Stimulated activated CD4-positive, alpha-beta T cell treated with anti-CD3 and anti-CD28 coated beads, Interleukin-4, amount 100 ng/mL, for 24 hours (primary cell): ENCODE measurements around the gene ZNF506.
"Not testable (repeated sequence)": the region's sequence is repeated elsewhere in the genome, so short reads cannot be mapped to it uniquely, and the experiment has no call there.

Experiments
- DNase-seq: peaks from one replicate; pipeline ENCODE4 v3.0.0-alpha.2; 2020

The ZNF506 gene

DNA sequence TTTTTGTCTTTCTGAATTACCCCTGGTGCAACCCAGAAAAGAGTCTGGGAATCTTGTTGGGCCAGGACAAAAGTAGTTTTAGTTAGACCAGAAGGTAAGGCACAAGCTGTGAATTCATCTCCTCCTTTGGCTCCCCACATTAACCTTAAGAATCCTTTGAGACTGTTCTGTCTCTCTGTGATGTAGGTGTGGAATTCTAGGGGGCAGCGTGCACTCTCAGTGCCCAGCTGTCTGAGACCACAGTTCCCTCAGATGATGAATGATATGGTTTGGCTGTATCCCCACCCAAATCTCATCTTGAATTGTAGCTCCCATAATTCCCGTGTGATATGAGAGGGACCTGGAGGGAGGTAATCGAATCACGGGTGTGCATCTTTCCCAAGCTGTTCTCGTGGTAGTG lies 43.9 kb downstream of the ZNF506 start:
- no peak for DNase-seq

DNA sequence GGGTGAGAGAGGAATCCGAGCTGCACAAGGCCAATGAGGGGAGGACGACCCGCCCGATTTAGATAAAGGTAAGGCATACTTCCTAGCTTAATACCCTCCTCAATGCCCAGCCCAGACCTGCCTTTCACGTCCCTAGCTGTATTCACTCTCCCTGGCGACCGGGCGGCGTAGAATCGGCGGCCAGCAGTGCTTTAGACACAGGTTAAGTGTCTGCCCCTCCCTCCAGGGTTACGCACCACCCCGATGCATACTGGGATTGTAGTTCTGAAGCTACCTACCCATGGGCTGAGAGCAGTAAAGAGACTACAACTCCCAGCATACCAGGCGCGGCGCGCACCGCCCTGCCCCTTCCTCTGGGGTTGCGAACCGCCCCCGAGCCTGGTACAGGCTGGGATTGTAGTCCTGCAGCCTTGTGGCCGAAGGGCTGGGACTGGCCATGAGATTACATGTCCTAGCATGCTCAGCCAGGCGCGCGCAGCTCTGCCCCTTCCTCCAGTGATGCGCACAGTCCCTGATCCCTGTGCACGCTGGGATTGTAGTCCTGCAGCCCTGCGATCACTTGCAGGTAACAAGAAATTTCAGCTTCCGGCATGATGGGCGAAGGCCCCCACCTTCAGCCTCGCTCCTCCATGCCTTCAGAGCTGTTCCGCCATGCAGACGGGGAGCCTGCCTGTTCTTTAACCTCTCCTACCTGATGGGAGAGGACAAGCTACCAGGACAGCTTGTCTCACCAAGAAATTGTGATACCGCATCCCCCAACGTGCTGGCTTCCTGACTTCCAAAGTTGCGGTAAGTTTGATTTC lies 45.1 kb downstream of the ZNF506 start:
- peak; percentile 94 for DNase-seq

DNA sequence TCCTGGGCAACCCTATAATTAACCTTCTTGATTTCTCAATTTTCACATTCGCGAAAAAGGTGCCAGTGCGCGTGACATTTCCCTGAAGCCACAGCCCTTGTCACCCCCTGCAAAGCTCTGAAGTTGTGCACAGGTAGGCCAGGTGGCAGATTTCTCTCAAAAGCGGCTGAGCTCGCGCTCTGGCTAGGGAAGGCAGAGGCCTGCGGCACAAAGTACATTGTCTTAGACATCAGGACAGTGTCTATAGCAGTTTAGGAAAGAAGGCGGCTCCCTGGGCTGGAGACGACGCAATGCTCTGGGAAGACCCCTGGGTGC lies 45.7 kb downstream of the ZNF506 start:
- DNase-seq, result no peak

DNA sequence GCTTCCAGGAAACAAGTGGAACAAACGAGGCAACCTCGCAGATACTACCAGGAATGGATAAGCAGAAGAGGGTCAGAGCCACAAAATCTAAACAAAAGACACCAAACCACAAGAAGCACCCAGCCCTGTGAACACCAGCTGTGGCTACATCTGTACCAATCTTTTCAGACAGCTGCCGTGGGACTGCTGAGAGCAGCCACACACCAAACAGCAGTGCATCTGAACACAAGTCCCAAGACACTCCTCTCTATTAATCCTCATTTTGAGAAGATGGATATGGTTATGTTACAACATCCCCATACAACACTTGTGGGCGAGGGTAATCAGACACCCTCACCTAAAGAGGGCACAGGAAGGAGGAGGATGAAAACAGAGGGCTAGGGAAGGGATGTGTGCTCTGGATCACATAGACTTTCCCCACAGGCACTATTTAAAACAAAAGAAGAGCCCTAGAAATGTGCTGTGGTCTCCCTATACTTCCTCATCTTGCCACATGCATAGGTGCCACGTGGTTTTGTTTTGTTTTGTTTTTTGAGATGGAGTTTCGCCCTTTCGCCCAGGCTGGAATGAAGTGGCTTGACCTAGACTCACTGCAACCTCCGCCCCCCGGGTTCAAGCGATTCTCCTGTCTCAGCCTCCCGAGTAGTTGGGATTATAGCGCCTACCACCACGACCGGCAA lies 47.1 kb downstream of the ZNF506 start:
- no peak for DNase-seq

DNA sequence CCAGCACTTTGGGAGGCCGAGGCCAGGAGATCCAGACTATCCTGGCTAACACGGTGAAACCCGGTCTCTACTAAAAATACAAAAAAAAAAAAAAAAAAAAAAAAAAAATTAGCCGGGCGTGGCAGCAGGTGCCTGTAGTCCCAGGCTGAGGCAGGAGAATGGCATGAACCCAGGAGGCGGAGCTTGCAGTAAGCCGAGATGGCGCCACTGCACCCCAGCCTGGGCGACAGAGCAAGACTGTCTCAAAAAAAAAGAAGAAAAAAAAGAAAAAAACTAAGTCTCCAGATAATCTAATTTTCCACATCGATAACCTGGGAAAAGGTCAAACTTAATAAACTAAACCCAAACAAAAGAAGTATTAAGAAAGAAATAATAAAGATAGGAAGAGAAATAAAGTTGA lies 49.6 kb downstream of the ZNF506 start:
- not testable (repeated sequence) for DNase-seq

DNA sequence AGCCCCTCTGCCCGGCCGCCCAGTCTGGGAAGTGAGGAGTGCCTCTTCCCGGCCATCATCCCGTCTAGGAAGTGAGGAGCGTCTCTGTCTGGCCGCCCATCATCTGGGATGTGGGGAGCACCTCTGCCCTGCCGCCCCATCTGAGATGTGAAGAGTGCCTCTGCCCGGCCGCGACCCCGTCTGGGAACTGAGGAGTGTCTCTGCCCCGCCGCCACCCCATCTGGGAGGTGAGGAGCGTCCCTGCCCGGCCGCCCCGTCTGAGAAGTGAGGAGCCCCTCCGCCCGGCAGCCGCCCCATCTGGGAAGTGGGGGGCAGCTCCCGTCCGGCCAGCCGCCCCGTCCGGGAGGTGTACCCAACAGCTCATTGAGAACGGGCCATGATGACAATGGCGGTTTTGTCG lies 51.6 kb downstream of the ZNF506 start:
- not testable (repeated sequence) for DNase-seq

DNA sequence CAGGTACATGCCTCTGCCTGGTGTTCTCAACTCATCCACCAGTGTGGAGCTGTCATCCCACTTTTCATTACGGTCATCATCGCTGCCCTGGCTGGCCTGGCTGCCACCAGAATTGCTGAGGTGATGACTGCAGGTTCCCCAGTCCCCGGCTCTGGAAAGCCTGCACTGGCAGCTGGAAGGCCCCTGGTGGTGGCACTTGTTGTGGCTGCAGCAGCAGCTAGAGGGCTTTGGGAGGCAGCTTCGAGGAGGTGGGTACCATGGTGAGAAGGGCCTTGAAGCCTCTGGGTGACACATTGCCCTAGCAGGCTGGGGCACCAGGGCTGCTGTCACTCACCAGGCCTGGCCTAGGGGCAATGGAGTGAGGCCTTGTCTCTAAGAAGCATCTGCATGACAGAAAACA lies 63.4 kb downstream of the ZNF506 start:
- DNase-seq, result no peak

DNA sequence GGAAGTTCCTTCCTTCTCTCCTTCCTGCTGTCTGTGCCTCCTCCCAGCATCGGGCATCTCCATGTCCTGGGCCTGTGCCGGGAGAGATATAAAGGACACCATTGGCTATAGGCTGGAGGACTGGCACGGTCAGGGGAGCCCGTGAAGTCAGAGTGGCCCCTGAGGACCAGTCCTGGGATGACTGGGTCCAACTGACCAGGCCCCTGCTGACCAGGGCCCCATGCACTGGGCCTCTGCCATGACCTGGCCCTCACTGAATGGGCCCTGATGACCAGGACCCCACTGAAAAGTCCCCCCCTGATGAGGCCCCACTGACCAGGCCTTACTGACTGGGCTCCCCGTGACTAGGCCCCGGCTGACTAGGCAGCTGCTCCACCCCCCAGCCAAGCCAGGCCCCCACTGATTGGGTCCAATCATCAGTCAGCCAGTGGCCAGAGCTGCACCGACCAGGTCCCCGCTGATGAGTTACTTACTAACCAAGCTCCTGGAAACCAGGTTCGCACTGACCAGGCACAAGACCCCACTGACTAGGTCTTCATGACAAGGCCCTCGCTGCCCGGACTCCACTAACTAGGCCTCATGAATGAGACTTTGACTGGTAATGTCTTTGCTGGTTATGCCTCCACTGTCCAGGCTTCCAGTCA lies 68.7 kb downstream of the ZNF506 start:
- DNase-seq, result no peak

DNA sequence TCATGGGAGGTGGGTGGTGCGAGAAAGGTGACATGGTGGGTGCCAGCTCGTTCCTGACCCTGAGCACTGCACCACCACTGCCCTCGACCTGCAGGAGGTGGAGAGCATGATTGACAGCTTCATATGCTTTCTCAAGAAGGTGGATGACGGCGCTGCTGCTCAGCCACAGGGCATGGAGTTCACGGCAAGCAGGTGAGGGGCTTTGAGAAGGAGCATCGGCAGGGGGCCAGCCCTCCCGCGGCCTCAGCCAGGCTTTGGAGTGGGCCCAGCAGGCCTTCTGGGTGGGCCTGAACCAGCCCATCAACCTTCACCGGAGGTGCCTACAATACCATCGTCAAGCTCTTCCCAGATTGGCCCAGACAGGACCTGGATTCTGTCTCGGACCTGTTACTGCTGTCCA lies 69.7 kb downstream of the ZNF506 start:
- no peak for DNase-seq

DNA sequence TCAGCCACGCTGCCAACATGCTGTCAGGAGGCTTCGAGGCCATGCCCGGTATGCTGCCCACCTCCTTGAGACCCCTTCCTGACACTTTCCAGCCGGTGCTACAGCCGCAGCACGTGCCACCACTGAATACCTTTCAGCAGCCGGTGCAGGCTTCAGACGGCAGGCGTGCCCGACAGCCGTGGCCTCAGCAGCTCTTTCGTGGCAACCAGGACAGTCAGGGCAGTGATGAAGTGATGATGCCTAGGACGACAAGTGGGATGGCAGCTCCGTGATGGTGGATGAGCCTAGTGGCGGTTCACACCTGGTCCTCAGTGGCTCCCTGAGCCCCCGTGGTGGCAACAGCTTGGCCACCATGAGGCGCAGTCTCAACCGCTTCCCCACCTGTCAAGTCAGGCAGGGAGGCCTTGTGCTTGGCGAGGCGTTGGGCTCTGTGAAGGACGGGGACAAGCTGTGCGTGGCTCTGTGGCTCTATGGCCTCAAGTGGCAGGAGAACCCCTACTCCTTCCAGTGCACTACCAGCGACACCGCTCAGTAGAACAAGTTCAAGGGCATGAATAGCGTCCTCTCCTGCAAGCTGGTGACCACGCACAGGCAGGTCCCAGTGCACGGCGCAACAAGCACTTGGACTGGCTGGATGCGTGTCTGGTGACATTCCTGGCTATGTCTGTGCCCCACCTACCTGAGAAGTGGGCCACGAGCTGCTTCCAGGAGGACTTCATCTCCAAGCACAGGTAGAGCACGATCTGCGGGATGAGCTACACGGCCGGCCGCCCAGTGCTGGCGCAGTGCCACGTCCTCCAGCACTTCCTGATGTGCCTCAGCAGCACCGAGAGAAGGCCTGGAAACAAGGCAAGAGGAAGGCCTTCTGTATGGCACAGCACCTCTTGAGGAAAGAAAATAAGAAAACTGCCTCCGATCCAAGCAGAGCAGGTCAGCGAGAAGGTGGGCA lies 70.4 kb downstream of the ZNF506 start:
- DNase-seq, result no peak

DNA sequence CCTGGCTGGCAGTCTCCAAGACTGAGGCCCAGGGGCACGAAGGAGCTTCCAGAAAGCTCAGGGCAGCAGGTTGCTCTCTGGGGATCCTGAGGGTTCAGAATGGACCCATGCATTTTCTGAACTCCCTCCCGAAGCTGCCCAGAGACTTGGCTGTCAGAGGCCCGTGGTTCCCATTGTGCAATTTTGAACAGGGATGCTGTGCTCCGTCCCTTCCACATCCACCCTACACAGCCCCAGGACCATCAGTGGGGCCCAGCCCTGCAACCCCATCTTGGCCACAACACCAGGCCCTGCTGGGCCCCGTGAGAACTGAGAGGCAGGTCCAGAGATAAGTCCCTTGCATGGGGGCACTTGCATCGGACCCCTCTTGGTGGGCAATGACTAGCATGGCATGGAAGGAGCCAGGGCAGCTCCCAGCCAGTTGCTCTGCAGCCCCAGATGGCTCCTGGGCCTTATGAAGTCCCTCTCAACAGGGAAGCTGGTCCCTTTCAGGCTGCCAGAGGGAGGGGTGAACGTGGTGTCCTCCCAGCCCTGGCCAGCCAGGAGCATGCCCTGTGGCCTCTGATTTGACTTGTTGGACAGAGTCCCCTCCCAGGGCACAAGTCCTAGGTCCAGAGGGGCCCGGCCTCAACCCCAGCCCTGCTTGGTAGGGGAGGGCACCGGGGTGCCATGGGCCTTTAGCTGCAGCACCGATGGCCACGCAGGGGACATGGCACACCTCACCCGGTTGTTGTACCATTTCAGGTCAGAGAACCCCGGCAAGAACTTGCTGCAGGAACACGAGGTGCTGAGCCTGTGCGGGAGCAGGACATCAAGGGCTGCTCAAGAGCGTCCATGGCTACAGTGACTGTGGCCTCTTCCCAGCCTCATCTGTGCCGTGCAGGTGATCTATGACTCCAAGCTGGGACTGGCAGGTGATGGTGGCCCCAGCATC lies 71.4 kb downstream of the ZNF506 start:
- no peak for DNase-seq

DNA sequence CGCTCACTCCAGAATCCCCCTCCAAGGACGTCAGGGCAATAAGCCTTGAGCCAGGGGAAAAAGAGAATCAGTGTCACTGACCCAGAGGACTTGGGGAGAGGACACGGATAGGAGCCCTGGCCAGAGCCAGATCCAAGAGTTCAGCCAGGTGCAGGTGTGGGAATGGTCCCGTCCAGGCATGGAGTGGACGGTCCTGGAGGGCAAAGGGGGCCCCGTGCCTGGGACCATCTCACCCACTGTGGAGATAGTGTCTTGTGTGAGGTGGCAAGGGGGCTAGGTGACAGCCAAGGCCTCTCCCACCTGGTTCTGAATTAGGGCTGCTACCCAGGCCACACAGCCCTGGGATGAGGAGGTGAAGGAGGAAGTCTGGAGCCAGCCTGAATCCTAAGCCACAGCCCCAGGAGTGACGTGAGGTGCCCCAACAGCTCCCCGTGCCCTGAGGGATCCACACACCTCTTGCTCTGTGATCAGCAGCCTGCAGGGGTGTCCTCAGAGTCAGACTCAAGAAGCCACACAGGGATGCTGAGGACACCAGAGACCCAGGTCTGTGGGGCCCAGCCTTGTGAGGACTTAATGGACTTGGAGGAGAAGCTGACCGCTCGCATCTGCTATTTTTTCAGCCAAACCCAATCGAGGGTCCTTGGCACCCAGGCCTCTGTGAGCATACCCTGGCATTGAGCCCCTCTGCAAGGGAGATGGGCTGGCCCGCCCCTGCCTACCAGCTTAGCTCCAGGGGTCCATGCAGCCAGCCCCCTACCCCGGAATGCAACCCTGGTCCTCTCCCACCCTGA lies 72.2 kb downstream of the ZNF506 start:
- DNase-seq, result no peak

DNA sequence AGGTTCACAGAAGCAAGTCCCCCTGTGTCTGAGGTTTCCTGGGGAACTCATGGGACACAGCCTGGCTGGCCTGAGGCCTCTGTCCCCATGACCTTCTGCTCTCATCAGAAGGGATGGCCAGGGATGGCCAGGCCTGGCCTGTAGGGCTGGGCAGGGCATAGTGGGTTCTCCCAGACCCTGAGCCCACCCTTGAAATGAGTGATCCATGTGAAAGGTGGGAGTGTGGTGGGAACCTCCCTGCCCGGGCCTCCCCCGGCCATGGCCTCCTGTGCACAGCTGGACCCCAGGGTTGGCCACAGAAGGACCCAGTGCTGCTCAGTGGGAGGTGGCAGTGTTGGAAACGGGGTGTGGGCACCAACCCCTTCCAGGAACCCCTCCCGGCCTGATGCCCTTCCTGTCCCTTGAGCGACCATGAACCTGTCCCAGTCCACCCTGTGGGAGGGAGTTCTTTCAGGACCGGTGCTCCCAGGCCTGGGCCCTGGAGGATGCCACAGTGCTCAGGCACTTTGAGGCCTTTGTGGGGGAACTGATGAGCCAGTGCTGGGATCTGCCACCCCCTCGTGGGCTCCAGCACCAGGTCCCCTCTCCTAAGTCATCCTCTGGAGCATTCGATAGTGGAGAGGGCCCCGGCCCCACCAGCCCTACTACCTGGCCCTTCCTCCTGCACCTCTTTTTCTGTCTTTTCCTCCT lies 73.2 kb downstream of the ZNF506 start:
- no peak for DNase-seq

DNA sequence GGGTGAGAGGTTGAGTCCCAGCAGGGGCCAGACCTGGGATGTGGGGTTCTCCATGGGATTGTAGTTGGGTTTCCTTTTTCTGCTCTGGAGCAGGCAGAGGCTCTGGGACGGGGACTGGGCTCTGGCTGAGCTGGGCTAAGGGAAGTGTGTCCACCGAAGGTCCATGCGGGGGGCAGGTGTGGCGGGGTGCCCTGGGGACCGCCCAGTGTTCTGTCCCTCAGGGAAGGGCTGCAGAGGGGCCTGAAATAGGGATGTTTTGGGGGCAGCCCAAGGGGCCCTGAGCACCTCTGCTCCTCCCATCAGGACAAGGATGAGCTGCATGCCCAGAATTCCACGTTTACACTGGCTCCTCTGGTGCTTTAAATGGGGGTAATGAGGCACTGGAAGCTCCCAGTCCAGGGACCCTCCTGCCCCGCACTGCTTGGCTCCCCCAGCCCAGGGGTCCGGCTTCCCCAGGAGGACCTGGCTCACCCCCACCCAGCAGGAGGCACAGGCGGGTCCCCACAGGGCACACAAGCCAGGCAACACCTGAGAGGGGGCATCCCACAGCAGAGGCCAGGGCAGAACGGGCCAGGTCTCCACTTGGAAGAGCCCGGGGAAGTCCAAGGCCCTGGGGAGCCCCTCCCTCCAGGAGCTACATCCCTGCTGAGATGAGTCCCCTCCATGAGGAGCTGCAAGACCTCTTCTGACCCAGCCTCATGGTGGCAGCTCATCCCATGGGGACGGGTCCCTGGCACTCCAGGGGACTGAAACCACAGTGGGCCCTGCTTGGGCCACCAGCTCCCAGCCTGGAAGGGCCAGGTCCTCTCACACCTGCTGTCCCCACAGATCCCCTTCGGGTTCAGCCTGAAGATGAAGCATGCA lies 74.0 kb downstream of the ZNF506 start:
- DNase-seq, result no peak

DNA sequence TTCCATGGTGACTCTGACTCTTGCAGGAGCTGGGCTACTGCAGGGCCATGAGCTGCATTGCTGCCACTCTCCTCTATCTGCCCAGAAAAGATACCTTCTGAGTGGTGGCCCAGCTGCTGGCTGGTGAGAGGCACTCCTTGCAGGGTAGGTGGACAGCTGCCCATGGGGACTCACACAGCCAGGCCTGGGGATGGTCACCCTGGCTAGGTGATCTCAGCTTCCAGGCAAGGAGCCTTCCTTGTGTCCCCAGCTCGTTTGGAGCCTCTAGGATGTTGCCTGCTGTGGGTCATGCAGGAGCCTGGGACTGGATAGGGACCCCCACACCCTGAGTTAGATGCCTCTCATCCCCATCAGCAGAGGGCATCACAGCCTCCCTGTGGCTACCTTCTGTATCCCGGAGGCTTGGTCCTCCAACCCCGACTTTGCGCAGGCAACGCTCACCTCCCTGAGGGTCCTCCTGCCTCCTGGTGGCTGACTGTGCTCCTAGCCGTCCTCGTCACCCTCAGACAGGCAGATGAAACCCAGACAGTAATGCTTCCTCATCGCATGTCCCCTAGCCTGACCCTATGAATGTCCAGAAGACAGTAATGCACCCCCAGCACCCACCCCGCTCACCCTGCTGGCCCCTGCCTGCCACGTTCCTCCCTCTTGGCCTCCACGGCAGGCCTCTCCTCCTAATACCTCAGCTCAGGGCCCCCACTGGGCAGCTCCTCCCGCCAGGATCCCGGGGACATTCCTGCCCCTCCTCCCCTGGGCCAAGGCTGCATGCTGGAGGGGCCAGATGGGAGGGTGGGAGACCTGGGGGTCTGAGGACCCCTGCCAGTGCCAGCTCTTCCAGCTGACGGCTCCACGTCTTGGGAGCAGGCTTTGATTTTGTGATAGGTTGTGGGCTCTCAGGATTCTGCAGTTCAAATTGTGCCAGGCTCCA lies 75.0 kb downstream of the ZNF506 start:
- no peak for DNase-seq

DNA sequence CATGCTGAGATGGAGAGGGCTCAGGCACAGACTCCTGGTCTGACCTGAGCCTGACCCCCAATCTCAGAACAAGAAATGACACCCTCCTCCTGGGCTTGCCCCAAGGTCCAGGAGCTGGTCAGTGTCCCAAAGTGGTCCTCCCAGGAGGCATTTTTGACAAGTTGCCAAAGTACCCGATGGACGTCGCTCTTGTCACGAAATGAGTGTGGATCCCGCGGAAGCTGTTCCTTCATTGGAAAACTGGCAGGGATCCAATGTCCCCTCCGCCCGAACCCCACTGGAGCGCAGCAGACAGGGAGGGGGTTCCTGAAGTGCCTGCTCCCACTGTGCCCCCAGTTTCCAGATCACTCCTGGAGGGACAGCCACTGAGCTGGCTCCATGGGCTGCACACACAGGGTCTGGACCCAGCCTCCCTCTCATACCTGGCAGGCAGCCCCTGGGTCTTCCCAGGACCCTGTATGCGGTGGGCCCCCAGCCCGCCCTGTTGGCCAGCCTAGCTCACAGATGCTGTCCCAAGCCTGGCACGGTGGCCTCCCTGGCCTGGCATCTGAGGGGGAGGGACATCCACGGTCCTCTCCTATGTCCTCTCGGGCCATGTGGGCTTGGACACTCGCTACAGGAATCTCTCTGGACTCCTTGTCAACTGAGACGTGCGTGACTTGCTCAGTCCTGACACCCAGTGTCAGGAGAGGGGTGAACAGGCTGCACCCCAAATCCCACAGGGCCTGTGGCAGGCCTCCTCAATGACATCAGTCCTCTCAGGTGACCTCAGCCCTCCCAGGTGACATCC lies 75.9 kb downstream of the ZNF506 start:
- no peak for DNase-seq

DNA sequence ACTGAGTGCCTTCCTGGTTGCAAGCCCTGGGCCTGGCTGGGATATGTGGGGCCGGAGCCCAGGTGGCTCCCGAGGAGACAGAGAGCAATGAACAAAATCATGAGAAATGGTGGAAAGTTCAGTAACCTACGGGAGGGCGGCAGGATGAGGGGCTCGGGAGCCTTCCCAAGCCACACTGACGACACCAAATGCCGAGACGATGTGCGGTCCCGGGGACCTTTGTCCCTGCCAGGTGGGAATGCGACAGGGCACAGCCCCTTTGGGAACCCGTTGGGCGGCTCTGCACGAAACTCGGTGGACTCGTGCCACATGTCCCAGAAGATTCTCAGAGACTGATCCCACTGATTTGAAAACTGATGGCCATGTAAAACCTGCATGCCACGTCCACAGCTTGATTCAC lies 76.9 kb downstream of the ZNF506 start:
- DNase-seq, result no peak
